Liver (tissue), 3 donors: ENCODE results near the gene ERC2.

ENCODE experiments used
- EGR1 ChIP-seq, 2 donors: IDR thresholded peaks; 2 replicates each; pipeline ENCODE4 v1.6.1; 2016 to 2018; ENCODE audit warnings: antibody characterized with exemption in 2 of 2, low read depth in 2 of 2
- FOXA1 ChIP-seq: IDR thresholded peaks from 2 replicates; pipeline ENCODE4 v1.6.1; 2016; ENCODE audit warnings: antibody characterized with exemption
- GABPA ChIP-seq, 2 donors: IDR thresholded peaks in 1 of 2; conservative IDR thresholded peaks in 1 of 2; 2 replicates each; pipeline ENCODE4 v1.6.1; 2016; ENCODE audit warnings: antibody characterized with exemption in 2 of 2, mild to moderate bottlenecking in 1 of 2, moderate library complexity in 1 of 2
- HNF4A ChIP-seq, 2 donors: conservative IDR thresholded peaks; 2 replicates each; pipeline ENCODE4 v1.6.1; 2016; ENCODE audit warnings: antibody characterized with exemption in 2 of 2, mild to moderate bottlenecking in 2 of 2
- JUND ChIP-seq, 2 donors: IDR thresholded peaks; 2 replicates each; pipeline ENCODE4 v1.6.1; 2016; ENCODE audit warnings: antibody characterized with exemption in 2 of 2
- RAD21 ChIP-seq, 2 donors: IDR thresholded peaks; 2 replicates each; pipeline ENCODE4 v1.6.1; 2016; ENCODE audit warnings: antibody characterized with exemption in 2 of 2, mild to moderate bottlenecking in 2 of 2
- RXRA ChIP-seq, 2 donors: IDR thresholded peaks; 2 replicates each; pipeline ENCODE4 v1.6.1; 2017 to 2018; ENCODE audit warnings: antibody characterized with exemption in 2 of 2, mild to moderate bottlenecking in 1 of 2
- SP1 ChIP-seq: IDR thresholded peaks from 2 replicates; pipeline ENCODE4 v1.6.1; 2018; ENCODE audit warnings: antibody characterized with exemption, mild to moderate bottlenecking
- TAF1 ChIP-seq: conservative IDR thresholded peaks from 2 replicates; pipeline ENCODE4 v1.6.1; 2016; ENCODE audit warnings: antibody characterized with exemption, mild to moderate bottlenecking
- YY1 ChIP-seq: IDR thresholded peaks from 2 replicates; pipeline ENCODE4 v1.6.1; 2016; ENCODE audit warnings: antibody characterized with exemption, mild to moderate bottlenecking
- TF ChIP-seq, protein P1 (sequence below): fragments of 150-350 bp; IDR thresholded peaks from 2 replicates; pipeline ENCODE4 v1.5.1; 2017; ENCODE audit warnings: improper control_type of control experiment, low read depth, low read length; ENCODE audit not compliant: missing input control
- TF ChIP-seq, protein P2 (sequence below): IDR thresholded peaks from 2 replicates; pipeline ENCODE4 v1.6.1; 2016; ENCODE audit warnings: antibody characterized with exemption
- TF ChIP-seq, protein P3 (sequence below): IDR thresholded peaks from 2 replicates; pipeline ENCODE4 v1.6.1; 2016; ENCODE audit warnings: antibody characterized with exemption
- donor health status: healthy.
- donor health status: healthy.

DNA sequence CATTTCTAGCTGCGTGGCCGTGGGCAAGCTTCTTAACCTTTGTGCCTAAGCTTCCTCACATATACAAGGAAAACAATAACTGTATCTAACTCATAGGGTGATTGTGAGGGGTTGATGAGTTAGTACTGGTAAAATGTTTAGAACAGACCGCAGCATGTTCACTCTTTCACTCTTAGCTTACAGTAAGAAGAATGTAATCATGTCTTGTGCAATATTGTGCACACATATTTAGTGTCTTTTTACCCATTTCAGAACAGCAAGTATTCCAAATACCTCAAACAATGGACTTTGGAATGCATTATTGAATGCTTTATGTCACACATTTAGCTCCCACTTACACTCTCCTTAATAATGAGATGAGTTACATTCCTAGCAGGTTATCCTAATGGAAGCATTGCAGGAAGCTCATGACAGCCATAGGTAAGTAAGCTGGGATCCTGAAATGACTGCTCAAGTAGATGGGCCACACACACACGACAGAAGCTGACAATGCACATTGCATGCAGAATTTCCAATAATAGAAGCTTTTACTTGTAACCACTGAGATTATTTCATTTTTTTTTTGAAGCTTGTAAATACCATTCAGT lies 512.3 kb downstream of the ERC2 start:
- TF ChIP-seq, protein P1, sequence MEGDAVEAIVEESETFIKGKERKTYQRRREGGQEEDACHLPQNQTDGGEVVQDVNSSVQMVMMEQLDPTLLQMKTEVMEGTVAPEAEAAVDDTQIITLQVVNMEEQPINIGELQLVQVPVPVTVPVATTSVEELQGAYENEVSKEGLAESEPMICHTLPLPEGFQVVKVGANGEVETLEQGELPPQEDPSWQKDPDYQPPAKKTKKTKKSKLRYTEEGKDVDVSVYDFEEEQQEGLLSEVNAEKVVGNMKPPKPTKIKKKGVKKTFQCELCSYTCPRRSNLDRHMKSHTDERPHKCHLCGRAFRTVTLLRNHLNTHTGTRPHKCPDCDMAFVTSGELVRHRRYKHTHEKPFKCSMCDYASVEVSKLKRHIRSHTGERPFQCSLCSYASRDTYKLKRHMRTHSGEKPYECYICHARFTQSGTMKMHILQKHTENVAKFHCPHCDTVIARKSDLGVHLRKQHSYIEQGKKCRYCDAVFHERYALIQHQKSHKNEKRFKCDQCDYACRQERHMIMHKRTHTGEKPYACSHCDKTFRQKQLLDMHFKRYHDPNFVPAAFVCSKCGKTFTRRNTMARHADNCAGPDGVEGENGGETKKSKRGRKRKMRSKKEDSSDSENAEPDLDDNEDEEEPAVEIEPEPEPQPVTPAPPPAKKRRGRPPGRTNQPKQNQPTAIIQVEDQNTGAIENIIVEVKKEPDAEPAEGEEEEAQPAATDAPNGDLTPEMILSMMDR = no peak
- TF ChIP-seq YY1 = no peak
- TF ChIP-seq JUND (IDR thresholded peaks at IDR 0.05) = no peak
- no peak for TF ChIP-seq GABPA (IDR thresholded peaks at IDR 0.05 in 1 of 2, conservative IDR thresholded peaks at IDR 0.05 in 1 of 2)
- TF ChIP-seq, protein P2, sequence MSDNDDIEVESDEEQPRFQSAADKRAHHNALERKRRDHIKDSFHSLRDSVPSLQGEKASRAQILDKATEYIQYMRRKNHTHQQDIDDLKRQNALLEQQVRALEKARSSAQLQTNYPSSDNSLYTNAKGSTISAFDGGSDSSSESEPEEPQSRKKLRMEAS = no peak
- no peak for TF ChIP-seq RXRA (IDR thresholded peaks at IDR 0.05)
- TF ChIP-seq HNF4A (conservative IDR thresholded peaks at IDR 0.05) = no peak
- TF ChIP-seq RAD21 (IDR thresholded peaks at IDR 0.05) = no peak
- TF ChIP-seq FOXA1 = no peak
- no peak for TF ChIP-seq SP1
- no peak for TF ChIP-seq EGR1 (IDR thresholded peaks at IDR 0.05; ENCODE audit: low read depth in 2 of 2)
- no peak for TF ChIP-seq TAF1
- TF ChIP-seq, protein P3, sequence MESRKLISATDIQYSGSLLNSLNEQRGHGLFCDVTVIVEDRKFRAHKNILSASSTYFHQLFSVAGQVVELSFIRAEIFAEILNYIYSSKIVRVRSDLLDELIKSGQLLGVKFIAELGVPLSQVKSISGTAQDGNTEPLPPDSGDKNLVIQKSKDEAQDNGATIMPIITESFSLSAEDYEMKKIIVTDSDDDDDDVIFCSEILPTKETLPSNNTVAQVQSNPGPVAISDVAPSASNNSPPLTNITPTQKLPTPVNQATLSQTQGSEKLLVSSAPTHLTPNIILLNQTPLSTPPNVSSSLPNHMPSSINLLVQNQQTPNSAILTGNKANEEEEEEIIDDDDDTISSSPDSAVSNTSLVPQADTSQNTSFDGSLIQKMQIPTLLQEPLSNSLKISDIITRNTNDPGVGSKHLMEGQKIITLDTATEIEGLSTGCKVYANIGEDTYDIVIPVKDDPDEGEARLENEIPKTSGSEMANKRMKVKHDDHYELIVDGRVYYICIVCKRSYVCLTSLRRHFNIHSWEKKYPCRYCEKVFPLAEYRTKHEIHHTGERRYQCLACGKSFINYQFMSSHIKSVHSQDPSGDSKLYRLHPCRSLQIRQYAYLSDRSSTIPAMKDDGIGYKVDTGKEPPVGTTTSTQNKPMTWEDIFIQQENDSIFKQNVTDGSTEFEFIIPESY = no peak
